GM12874 (cell line): ENCODE data around the gene OR52D1.

Source experiments
- TF ChIP-seq, protein P1 (sequence below): IDR thresholded peaks from 2 replicates; pipeline ENCODE4 v1.5.1; 2011; ENCODE audit warnings: low read depth, mild to moderate bottlenecking, control low read depth, low read length, moderate library complexity; ENCODE audit not compliant: insufficient read depth

OR52D1 gene

GRCh38 chr11:5531053-5531831, 42.8 kb downstream of the OR52D1 start:
- TF ChIP-seq, protein P1, sequence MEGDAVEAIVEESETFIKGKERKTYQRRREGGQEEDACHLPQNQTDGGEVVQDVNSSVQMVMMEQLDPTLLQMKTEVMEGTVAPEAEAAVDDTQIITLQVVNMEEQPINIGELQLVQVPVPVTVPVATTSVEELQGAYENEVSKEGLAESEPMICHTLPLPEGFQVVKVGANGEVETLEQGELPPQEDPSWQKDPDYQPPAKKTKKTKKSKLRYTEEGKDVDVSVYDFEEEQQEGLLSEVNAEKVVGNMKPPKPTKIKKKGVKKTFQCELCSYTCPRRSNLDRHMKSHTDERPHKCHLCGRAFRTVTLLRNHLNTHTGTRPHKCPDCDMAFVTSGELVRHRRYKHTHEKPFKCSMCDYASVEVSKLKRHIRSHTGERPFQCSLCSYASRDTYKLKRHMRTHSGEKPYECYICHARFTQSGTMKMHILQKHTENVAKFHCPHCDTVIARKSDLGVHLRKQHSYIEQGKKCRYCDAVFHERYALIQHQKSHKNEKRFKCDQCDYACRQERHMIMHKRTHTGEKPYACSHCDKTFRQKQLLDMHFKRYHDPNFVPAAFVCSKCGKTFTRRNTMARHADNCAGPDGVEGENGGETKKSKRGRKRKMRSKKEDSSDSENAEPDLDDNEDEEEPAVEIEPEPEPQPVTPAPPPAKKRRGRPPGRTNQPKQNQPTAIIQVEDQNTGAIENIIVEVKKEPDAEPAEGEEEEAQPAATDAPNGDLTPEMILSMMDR = no peak

DNA sequence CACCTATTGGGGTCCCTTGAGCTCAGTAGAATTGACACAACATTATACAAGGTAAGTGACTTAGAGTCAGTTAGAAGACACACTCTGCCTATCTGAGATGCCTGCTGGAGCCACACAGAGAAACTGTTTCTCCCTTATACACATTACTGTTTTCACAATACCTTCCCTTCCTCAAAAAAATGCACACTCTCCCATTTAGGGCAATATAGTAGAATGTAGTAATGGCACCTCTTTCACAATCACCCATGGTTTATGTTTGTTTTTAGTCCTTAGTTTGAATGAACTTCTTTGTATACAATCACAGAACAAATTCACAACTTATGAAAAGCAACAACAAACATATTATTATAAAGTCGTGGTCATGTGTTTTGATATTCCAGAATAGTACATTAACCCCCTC, 45.6 kb downstream of the OR52D1 start:
- TF ChIP-seq, protein P1 = no peak

- TF ChIP-seq, protein P1 = no peak
These were observed 48.0 kb downstream of the OR52D1 start for GRCh38 chr11:5536482-5536881.
